Activated CD4-positive, CD25-positive, alpha-beta regulatory T cell treated with anti-CD3 and anti-CD28 coated beads, Interleukin-2, amount 50 U/mL, for 72 hours (primary cell): ENCODE results near the gene SRSF1.
"Not testable (repeated sequence)": the region's sequence is repeated elsewhere in the genome, so short reads cannot be mapped to it uniquely, and the experiment has no call there.

Experiments
- DNase-seq: peaks from one replicate; pipeline ENCODE4 v3.0.0; 2021

SRSF1 gene

GRCh38 chr17:57963149-57963511 is 43.9 kb downstream of the SRSF1 start:
- no peak for DNase-seq

- DNase-seq: no peak
Measured at GRCh38 chr17:57962279-57963148, 44.5 kb downstream of the SRSF1 start.

- no peak for DNase-seq
Measured at GRCh38 chr17:57959929-57960328, 47.1 kb downstream of the SRSF1 start.

- DNase-seq: not testable (repeated sequence)
Measured at GRCh38 chr17:57958391-57958790, 48.7 kb downstream of the SRSF1 start.

GRCh38 chr17:57957886-57958285 is 49.2 kb downstream of the SRSF1 start:
- DNase-seq: no peak

- no peak for DNase-seq
Measured at GRCh38 chr17:57957120-57957850, 49.8 kb downstream of the SRSF1 start.

- no peak for DNase-seq
Measured at GRCh38 chr17:57956291-57957119, 50.5 kb downstream of the SRSF1 start.

GRCh38 chr17:57955183-57955931 is 51.7 kb downstream of the SRSF1 start, which contains the start of gene CUEDC1:
Gene CUEDC1, minus strand, starts transcription at chr17:57955412. Its CDS starts 69,848 bp downstream, at chr17:57885564.
- peak; percentile 58 for DNase-seq

- DNase-seq: no peak
Measured at GRCh38 chr17:57954397-57955182, 52.5 kb downstream of the SRSF1 start.

GRCh38 chr17:57953705-57954396 is 53.2 kb downstream of the SRSF1 start:
- no peak for DNase-seq
